Activated naive CD4-positive, alpha-beta T cell (primary cell): ENCODE measurements around the gene TAF3.
A peak's percentile ranks its signal among the peaks of the same experiment; 100 is the strongest.
"Not testable (repeated sequence)": the region's sequence is repeated elsewhere in the genome, so short reads cannot be mapped to it uniquely, and the experiment has no call there.

ENCODE experiments used
- DNase-seq, 4 experiments: peaks; one replicate each; lab custom pipeline; 2025; lab: John Stamatoyannopoulos, UW

TAF3 gene

GRCh38 chr10:7818295-7819120 is at the start of gene TAF3:
Gene TAF3, plus strand, starts transcription at chr10:7818505. Its CDS starts 205 bp downstream, at chr10:7818710.
- peak; percentile 66 to 92 (median 79) for DNase-seq

- no peak for DNase-seq
Measured at GRCh38 chr10:7773845-7774801, 44.2 kb upstream of the TAF3 start.

- DNase-seq, result no peak
Measured at GRCh38 chr10:7776777-7777176, 41.5 kb upstream of the TAF3 start.

- not testable (repeated sequence) for DNase-seq
Measured at GRCh38 chr10:7782194-7782593, 36.1 kb upstream of the TAF3 start.

- no peak for DNase-seq
Measured at GRCh38 chr10:7786430-7786829, 31.9 kb upstream of the TAF3 start.

GRCh38 chr10:7787150-7787856 is 31.0 kb upstream of the TAF3 start:
- DNase-seq, result no peak

GRCh38 chr10:7787857-7788638 is 30.3 kb upstream of the TAF3 start, which contains the start of the genes ATP5F1C and KIN:
Gene ATP5F1C, plus strand, starts transcription at chr10:7788177. Its CDS starts 31 bp downstream, at chr10:7788208.
Gene KIN, minus strand, starts transcription at chr10:7787993. Its CDS starts 60 bp downstream, at chr10:7787933.
- DNase-seq, result peak; percentile 90 to 96 (median 93)

- peak in 1 of 4 experiments; percentile 25 for DNase-seq
Measured at GRCh38 chr10:7788639-7789286, 29.5 kb upstream of the TAF3 start.

- DNase-seq, result no peak
Measured at GRCh38 chr10:7789390-7789789, 28.9 kb upstream of the TAF3 start.

- no peak for DNase-seq
Measured at GRCh38 chr10:7792541-7792940, 25.8 kb upstream of the TAF3 start.

- DNase-seq, result no peak
Measured at GRCh38 chr10:7794251-7795026, 23.9 kb upstream of the TAF3 start.

- no peak for DNase-seq
Measured at GRCh38 chr10:7795605-7796004, 22.7 kb upstream of the TAF3 start.

- no peak for DNase-seq
Measured at GRCh38 chr10:7797582-7797981, 20.7 kb upstream of the TAF3 start.

- DNase-seq, result no peak
Measured at GRCh38 chr10:7802606-7803005, 15.7 kb upstream of the TAF3 start.

GRCh38 chr10:7804216-7804615 is 14.1 kb upstream of the TAF3 start:
- no peak for DNase-seq

- no peak for DNase-seq
Measured at GRCh38 chr10:7804741-7805140, 13.6 kb upstream of the TAF3 start.

- DNase-seq, result no peak
Measured at GRCh38 chr10:7808686-7809267, 9.5 kb upstream of the TAF3 start.

GRCh38 chr10:7810443-7810842 is 7.9 kb upstream of the TAF3 start:
- DNase-seq, result no peak

- DNase-seq, result no peak
Measured at GRCh38 chr10:7811000-7811399, 7.3 kb upstream of the TAF3 start.
